Subcutaneous adipose tissue (tissue), 4 donors: ENCODE results near the gene MVD. TPM values are rescaled to one million over a fixed set of nuclear protein-coding genes. Genes with fewer than 3 reads are reported as not detected.

Experiments
- total RNA-seq, 4 donors: library from RNA; depleted of rRNA; stranded (reverse); fragments of >200 nt; gene quantifications; one replicate each; pipeline ENCODE4 v1.1.0, GENCODE V29; 2016
- TF ChIP-seq, protein P1 (sequence below): fragments of 450-650 bp; IDR thresholded peaks from one replicate; pipeline ENCODE4 v1.5.1; 2016; ENCODE audit warnings: low read depth, mild to moderate bottlenecking, control low read depth, antibody characterized with exemption, moderate library complexity

MVD gene
- total RNA-seq, 4 donors from 2014 or later: 10.1 to 23.4 (median 16.9) TPM

DNA sequence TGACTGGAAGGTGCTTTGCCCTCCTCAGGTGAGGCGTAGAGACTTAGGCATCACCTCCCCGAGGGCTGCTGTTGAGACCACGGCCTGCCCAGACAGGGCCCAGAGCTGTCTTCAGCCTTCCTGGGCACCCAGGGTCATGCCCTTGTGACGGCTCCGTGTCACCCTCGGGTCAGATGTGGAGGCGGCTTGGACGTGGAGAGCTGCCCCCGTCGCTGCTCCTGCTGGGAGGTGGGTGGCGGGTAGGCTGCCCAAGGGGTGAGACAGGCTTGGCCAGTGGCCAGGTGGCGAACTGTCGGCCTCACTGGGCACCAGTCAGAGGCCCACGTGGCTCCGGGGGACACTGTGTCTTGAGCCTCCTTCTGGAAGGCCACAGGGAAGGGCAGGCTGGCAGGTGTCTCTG, 32.3 kb upstream of the MVD start:
- TF ChIP-seq, protein P1, sequence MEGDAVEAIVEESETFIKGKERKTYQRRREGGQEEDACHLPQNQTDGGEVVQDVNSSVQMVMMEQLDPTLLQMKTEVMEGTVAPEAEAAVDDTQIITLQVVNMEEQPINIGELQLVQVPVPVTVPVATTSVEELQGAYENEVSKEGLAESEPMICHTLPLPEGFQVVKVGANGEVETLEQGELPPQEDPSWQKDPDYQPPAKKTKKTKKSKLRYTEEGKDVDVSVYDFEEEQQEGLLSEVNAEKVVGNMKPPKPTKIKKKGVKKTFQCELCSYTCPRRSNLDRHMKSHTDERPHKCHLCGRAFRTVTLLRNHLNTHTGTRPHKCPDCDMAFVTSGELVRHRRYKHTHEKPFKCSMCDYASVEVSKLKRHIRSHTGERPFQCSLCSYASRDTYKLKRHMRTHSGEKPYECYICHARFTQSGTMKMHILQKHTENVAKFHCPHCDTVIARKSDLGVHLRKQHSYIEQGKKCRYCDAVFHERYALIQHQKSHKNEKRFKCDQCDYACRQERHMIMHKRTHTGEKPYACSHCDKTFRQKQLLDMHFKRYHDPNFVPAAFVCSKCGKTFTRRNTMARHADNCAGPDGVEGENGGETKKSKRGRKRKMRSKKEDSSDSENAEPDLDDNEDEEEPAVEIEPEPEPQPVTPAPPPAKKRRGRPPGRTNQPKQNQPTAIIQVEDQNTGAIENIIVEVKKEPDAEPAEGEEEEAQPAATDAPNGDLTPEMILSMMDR: no peak

DNA sequence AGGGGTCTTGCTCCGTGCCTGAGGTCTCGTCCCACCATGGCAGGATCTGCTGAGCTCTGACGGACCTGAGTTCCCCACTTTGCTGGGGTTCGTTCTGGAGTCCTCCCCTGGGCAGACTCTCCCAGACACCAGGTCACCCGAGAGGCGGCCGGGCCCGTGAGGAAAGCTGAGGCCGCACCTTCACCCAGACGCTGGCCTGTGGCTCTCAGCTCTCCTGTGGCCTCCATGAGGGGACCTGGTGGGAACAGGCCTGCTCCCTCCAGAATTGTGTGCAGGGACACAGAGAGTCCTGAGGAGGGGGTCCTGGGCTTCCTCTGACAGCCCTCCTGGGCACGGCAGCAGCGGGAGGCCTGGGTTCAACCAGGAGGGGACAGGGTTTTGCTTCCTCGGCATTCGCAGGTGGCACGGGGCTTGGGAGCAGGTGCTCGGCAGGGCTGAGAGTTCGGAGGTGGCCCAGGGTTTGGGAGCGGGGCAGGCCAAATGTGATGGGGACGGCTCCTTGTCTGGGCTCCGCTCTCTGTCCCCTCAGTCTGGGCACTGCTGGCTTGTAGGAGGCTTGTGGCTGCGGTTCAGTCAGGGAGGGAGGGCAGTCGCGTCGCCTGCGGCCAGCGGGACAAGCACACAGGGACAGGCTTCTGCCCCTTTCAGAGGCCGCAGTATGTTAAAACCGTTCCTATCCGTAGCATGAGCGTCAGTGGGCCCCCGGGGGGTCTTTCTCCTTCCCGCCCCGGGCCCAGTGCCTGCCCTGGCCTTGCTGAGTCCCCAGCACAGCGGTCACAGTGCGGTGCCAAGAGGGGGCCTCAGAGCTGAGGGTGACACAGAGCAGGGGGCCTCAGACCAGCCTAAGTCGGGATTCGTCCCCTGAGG, 31.6 kb upstream of the MVD start:
- TF ChIP-seq, protein P1: no peak

DNA sequence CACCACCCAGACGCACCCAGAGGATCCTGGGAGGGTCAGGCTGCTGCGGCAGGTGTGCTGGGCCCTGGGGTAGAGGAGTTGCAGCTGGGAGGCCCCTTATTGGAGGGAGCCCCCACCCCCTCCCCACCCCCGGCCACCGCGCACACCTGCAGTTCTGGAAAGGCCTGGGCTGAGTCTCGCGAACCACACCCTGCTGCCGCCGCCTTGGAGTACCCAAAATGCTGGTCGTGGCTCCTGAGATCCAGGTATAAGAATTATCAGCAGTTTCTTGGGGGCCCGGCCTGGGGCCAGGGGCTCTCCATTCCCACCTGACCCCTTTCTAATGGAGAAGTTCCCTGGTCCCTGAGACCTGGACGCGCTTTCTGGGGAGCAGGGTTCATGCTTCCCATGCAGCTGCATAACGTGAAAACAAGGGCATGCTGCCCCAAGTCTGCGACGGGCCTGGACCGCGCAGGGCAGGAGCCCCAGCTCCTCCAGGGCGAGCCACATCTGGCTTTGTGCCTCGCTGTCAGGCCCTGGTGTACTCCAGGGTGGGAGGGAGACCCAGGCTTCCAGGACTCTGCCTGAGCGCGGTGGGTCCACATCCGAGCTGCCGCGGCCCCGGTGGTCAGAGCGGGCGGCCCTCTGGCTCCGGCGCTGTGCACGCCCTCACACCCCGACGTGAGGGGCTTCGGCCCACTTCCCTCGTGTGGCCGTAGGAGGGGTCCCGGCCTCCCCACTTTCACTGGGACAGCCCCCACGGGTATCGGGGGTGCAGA, 30.7 kb upstream of the MVD start:
- TF ChIP-seq, protein P1: no peak

DNA sequence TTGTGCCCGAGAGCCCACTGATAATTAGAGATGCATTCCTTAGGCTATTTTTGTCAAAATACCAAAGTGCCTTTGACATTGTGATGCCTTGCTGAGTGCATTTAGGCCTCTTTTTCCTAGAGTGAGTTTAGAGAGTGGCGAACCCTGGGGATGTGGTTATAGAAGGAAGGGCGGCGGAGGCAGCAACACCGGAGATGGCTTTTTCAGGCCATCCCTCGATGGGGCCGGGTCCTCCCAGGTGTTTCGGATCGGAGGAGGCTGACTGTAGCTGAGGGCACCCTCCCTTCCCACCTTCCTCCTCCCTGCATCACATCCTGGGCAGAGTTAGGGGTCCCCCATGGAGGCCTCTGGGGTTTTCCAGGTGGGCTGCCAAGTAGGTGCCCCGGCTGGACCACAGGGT, 30.0 kb upstream of the MVD start:
- TF ChIP-seq, protein P1: no peak

DNA sequence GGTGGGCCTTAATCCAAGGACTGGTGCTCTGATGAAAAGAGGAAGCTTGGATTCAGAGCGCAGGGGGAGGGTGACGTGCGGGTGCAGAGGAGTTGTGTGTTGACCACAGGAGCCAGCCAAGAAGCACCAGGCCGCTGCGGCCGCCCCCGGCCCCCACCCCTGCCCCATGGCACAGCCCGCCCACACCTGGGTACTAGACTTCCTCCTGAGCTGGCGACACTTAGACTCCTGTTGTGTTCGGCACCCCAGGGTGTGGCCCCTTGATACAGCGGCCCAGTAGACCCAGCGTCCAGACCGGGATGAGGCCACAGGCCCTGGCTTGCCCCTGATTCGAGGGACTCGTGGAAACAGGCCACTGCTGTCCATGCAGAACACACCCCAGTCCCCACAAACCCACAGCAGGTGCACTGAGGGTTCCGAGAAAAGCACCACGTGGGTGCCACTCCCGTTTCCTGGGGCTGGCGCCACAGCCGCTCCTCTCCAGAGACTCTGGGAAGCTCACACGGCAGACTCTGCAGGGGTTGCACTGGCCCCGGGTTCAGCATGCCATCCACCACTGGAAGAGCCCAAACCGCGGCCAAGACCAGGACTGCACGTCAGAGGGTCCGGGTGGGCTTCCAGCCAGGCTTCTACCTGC, 29.2 kb upstream of the MVD start:
- TF ChIP-seq, protein P1: no peak

DNA sequence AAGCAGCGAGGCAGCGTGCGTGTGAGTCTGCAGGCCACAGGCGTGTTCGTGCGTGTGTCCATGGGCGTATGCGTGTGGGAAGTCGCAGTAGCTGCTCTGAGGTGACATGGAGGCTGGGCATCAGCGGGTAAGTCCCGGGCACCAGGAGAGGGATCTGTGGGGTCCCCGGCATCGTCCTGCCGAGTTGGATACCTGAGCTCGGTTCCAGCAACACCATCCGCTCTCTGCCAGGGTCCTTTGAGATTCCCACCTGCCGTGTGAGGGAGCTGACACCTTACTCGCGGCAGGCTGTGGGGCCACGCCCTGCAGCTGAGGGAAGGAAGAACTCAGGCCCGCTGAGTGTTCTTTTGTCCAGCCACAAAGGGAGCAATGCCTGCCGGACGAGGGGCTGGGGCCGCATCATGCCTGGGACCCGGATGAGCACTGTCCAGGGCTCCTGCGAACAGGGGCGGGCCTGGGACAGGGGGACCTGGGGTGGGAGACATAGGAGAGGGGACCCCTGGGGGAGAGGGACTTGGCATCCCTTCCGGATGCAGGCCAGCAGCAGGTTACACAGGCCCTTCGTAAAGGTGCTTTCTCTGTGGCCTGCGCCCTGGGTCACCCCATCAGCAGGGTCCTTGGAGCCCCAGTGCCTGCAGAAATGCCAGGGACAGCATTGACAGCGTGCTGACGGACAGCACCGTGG, 28.4 kb upstream of the MVD start:
- TF ChIP-seq, protein P1: no peak
